ENCODE measurements around the gene PEAK3. TPM values are rescaled to one million over a fixed set of nuclear protein-coding genes. Genes with fewer than 3 reads are reported as not detected.

The PEAK3 gene
- polyA plus RNA-seq, 3 donors, result 2.4 to 6.3 (median 2.9) TPM

GRCh38 chr19:2270157-2270422 lies 11.9 kb downstream of the PEAK3 start:
- Mint-ChIP-seq H3K36me3 (peaks cover 13 to 31% of the 10 kb centered on the region in 2 donors), H3K27me3 (ENCODE audit: low read depth in 3 of 3) (peaks cover 0 to 5% (median 2%) of the 10 kb centered on the region in 3 donors), H3K4me3 (peak overlapping the region; percentile 92 to 98), H3K4me1 (peaks cover 64% of the 10 kb centered on the region), H3K27ac (peak overlapping the region; percentile 87 to 99 (median 95)), H3K9me3 (peaks cover 0 to 7% (median 0%) of the 10 kb centered on the region in 7 donors)
- Histone ChIP-seq H3K27ac (ENCODE audit: low read depth in 1 of 2, low read length in 2 of 2) (peak overlapping the region; percentile 96), H3K4me2 (replicated peaks; ENCODE audit: extremely low read depth, low read length, poor library complexity, severe bottlenecking) (peak overlapping the region; percentile 94), H3K4me3 (replicated peaks in 1 of 3; ENCODE audit: low read depth in 2 of 3, low read length in 3 of 3) (peak overlapping the region; percentile 72 to 100 (median 100)), H3K27me3 (ENCODE audit: control insufficient read depth in 2 of 2, insufficient read depth in 2 of 2, low read length in 2 of 2) (no peaks in the 10 kb centered on the region), H3K4me1 (ENCODE audit: control insufficient read depth in 1 of 2, insufficient read depth in 2 of 2, low read length in 2 of 2) (peaks cover 74 to 79% of the 10 kb centered on the region in 2 donors), H3K79me2 (ENCODE audit: insufficient read depth, low read length) (peaks cover 91% of the 10 kb centered on the region), H4K20me1 (ENCODE audit: insufficient read depth, low read length) (peaks cover 55% of the 10 kb centered on the region), H2AFZ (ENCODE audit: insufficient read depth, low read depth, low read length, poor library complexity, severe bottlenecking) (no peak overlapping the region), H3K9me3 (replicated peaks in 1 of 2; ENCODE audit: control insufficient read depth in 1 of 2, insufficient read depth in 1 of 2, low read length in 2 of 2) (no peaks in the 10 kb centered on the region), H3K9ac (ENCODE audit: insufficient read depth, low read length, poor library complexity, severe bottlenecking) (peak overlapping the region; percentile 100), H3K36me3 (replicated peaks in 1 of 2; ENCODE audit: control insufficient read depth in 1 of 2, insufficient read depth in 2 of 2, low read length in 2 of 2) (peaks cover 19 to 24% of the 10 kb centered on the region in 2 donors)
- TF ChIP-seq CTCF (IDR thresholded peaks at IDR 0.05), result no peak
- peak in 2 of 3 donors; percentile 31 to 45 for DNase-seq
- intact Hi-C loops (cut with micrococcal nuclease), result loop anchor here (2.0 to 10.0 kb wide), 4 partner anchors 57 to 345 kb away; partner anchors contain the start of genes DOT1L (in 1 of the 2), LSM7 (in 1 of the 2) and SPPL2B (in 1 of the 2)
- under 1% methylated on average over 29 of the region's 30 CpGs for WGBS (ENCODE audit: insufficient coverage)

GRCh38 chr19:2269244-2270156 lies 12.5 kb downstream of the PEAK3 start:
- peak overlapping the region; percentile 74 for H2AFZ ChIP-seq (ENCODE audit: insufficient read depth, low read depth, low read length, poor library complexity, severe bottlenecking)
- WGBS (ENCODE audit: insufficient coverage), result under 1% methylated on average over 102 of the region's 103 CpGs
- Mint-ChIP-seq H3K27ac (peak overlapping the region; percentile 87 to 99 (median 95)), H3K4me1 (peaks cover 65% of the 10 kb centered on the region), H3K4me3 (peak overlapping the region; percentile 92 to 98), H3K36me3 (peaks cover 13 to 28% of the 10 kb centered on the region in 2 donors), H3K9me3 (peaks cover 0 to 7% (median 0%) of the 10 kb centered on the region in 7 donors), H3K27me3 (ENCODE audit: low read depth in 3 of 3) (peaks cover 0 to 2% (median 2%) of the 10 kb centered on the region in 3 donors)
- peak overlapping the region; percentile 100 for H3K9ac ChIP-seq (ENCODE audit: insufficient read depth, low read length, poor library complexity, severe bottlenecking)
- TF ChIP-seq CTCF (IDR thresholded peaks at IDR 0.05), result no peak
- peaks cover 19 to 24% of the 10 kb centered on the region in 2 donors for H3K36me3 ChIP-seq (replicated peaks in 1 of 2; ENCODE audit: control insufficient read depth in 1 of 2, insufficient read depth in 2 of 2, low read length in 2 of 2)
- peaks cover 74 to 79% of the 10 kb centered on the region in 2 donors for H3K4me1 ChIP-seq (ENCODE audit: control insufficient read depth in 1 of 2, insufficient read depth in 2 of 2, low read length in 2 of 2)
- no peaks in the 10 kb centered on the region for H3K9me3 ChIP-seq (replicated peaks in 1 of 2; ENCODE audit: control insufficient read depth in 1 of 2, insufficient read depth in 1 of 2, low read length in 2 of 2)
- H3K4me3 ChIP-seq (replicated peaks in 1 of 3; ENCODE audit: low read depth in 2 of 3, low read length in 3 of 3), result peak overlapping the region; percentile 79 to 100 (median 100)
- peaks cover 49% of the 10 kb centered on the region for H4K20me1 ChIP-seq (ENCODE audit: insufficient read depth, low read length)
- H3K79me2 ChIP-seq (ENCODE audit: insufficient read depth, low read length), result peaks cover 93% of the 10 kb centered on the region
- intact Hi-C loops (cut with micrococcal nuclease), result loop anchor here (2.0 to 10.0 kb wide), 4 partner anchors 58 to 345 kb away; partner anchors contain the start of genes DOT1L (in 1 of the 2), LSM7 (in 1 of the 2) and SPPL2B (in 1 of the 2)
- peak overlapping the region; percentile 96 for H3K27ac ChIP-seq (ENCODE audit: low read depth in 1 of 2, low read length in 2 of 2)
- no peaks in the 10 kb centered on the region for H3K27me3 ChIP-seq (ENCODE audit: control insufficient read depth in 2 of 2, insufficient read depth in 2 of 2, low read length in 2 of 2)
- peak; percentile 93 to 97 (median 97) for DNase-seq
- H3K4me2 ChIP-seq (replicated peaks; ENCODE audit: extremely low read depth, low read length, poor library complexity, severe bottlenecking), result peak overlapping the region; percentile 94
